Right forelimb (tissue), 1 donor: ENCODE measurements around the gene RPSA.
"Not testable (repeated sequence)": the region's sequence is repeated elsewhere in the genome, so short reads cannot be mapped to it uniquely, and the experiment has no call there.

Experiments used
- DNase-seq: peaks from one replicate; pipeline ENCODE4 v3.0.0-alpha.2; 2018

RPSA gene

GRCh38 chr3:39390181-39390580 lies 16.3 kb upstream of the RPSA start:
- DNase-seq, result no peak

- DNase-seq, result no peak
These were observed 9.8 kb upstream of the RPSA start for GRCh38 chr3:39396690-39397089.

- DNase-seq, result no peak
These were observed 7.8 kb upstream of the RPSA start for GRCh38 chr3:39398700-39399099.

- no peak for DNase-seq
These were observed 4.5 kb upstream of the RPSA start for GRCh38 chr3:39401983-39402382.

GRCh38 chr3:39404943-39405686 lies 1.4 kb upstream of the RPSA start:
- no peak for DNase-seq

- no peak for DNase-seq
These were observed 693 bp upstream of the RPSA start for GRCh38 chr3:39405687-39406367.

GRCh38 chr3:39407259-39407629 lies 724 bp downstream of the RPSA start:
- DNase-seq, result no peak

GRCh38 chr3:39407773-39408492 lies 1.4 kb downstream of the RPSA start:
- no peak for DNase-seq

GRCh38 chr3:39408493-39409372 lies 2.2 kb downstream of the RPSA start:
- no peak for DNase-seq

GRCh38 chr3:39409514-39410136 lies 3.1 kb downstream of the RPSA start:
- no peak for DNase-seq

- no peak for DNase-seq
These were observed 4.4 kb downstream of the RPSA start for GRCh38 chr3:39410893-39411292.

- no peak for DNase-seq
These were observed 6.2 kb downstream of the RPSA start for GRCh38 chr3:39412668-39413260.

- no peak for DNase-seq
These were observed 7.3 kb downstream of the RPSA start for GRCh38 chr3:39413691-39414420.

- DNase-seq, result no peak
These were observed 7.9 kb downstream of the RPSA start for GRCh38 chr3:39414421-39414907.

- DNase-seq, result not testable (repeated sequence)
These were observed 8.8 kb downstream of the RPSA start for GRCh38 chr3:39415302-39415701.

- DNase-seq, result no peak
These were observed 9.5 kb downstream of the RPSA start for GRCh38 chr3:39415983-39416382.

- not testable (repeated sequence) for DNase-seq
These were observed 10.5 kb downstream of the RPSA start for GRCh38 chr3:39416998-39417397.

- not testable (repeated sequence) for DNase-seq
These were observed 12.2 kb downstream of the RPSA start for GRCh38 chr3:39418556-39419225.

- DNase-seq, result no peak
These were observed 13.3 kb downstream of the RPSA start for GRCh38 chr3:39419742-39420315.

GRCh38 chr3:39420543-39420942 lies 14.0 kb downstream of the RPSA start:
- no peak for DNase-seq
